Purkinje cell (primary cell): ENCODE measurements around the gene PNLIPRP1. TPM values are rescaled to one million over a fixed set of nuclear protein-coding genes. Genes with fewer than 3 reads are reported as not detected.

Experiments
- polyA plus RNA-seq: library from polyadenylated mRNA; unstranded; fragments of >200 nt; fragmentation: Nextera tagmentation; gene quantifications from 2 replicates; pipeline ENCODE4 v1.2.1, GENCODE V29; 2014

The PNLIPRP1 gene
- not detected in 2 replicates for polyA plus RNA-seq

DNA sequence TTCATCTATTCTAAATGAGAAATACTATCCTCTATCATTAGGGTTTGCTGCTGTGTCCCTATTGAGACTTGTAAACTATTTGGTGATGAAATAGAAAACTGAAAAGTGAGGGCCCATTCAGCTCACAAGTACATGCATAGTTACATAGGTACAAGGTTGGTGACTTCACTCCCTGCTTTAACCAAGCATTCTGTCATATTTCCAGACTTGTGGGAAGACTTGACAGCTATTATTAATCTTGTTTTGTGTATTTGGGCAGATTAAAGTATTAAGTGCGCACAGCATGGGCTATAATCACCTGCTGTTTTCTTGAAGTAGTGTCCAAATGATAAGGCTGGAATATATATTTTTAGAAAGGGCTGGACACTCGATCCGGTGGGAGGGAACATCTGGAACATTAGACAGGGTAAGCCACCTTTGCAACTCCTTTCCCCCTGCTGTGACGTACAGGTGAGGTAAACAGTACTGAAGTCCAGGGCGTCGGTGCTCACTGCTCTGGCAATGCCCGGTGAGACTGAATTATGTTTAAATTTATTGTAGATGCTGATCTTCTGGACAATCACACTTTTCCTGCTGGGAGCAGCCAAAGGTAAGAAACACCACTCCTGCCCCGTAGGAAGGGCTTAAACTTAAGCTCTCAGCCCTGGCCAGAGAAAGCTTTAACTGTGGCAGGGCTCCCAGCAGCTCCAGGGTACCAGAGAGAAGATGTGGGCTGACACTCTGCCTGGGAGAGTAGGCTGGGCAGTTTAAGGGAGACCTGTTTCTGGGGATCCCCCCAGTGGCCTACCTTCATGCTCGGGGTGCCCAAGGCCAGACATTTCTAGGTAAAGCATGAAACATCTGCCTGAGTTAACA is at the start of gene PNLIPRP1:
PNLIPRP1 (plus strand) TSS at position 370 of the 855 bp plus-strand sequence; CDS start at position 541, 171 bp downstream.

GRCh38 chr10:116545756-116546155 is 45.0 kb upstream of the PNLIPRP1 start, which contains the start of gene PNLIP:
PNLIP (plus strand) TSS chr10:116545931; CDS start chr10:116546093, 162 bp downstream.

DNA sequence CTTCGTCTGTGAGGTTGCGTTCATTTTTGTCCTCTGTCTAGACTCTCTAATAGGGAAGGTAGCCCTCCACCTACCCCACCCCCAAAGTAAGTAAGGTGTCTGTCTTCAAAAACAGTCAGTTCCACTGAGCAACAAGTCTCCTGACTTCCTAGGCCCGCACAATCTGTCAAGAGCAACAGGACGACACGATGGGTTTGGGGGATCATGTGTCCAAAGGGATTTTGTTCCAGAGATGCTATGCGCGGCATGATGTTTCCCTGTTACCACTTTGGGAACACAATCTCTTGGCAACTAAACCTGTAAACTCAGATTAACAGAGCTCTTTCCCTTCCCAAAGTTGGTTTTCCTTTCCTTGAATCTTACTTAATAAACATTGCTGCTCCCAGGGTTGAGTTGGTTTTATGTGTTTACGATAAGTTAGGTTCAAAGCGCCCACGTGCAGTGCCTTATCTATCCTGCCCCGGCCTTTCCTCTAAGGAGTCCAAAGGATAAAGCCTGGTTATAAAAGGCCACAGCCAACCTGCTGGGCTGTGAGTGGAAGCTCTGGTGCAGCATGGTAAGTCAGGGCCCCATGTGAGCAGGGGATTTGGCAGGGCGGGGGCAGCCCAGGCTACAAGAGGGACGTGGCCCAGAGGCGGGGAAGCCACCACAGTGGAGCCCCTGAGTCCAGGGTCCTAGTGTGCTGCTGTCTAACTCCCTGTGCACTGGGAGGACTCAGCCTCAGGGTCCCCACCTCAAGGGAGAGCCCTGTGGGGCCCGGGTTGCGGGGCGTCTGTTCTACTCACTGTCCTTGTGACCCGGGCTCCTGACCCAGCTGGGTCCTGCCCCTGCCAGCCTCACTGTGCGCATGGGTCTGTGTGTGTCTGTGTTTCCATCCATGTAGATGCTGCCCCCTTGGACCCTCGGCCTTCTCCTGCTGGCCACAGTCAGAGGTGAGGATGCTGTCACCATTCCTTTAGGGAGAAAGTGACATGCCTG is 30.0 kb downstream of the PNLIPRP1 start, which contains the start of gene PNLIPRP2:
PNLIPRP2 (plus strand) TSS at position 531 of the 978 bp plus-strand sequence.

Other genes starting within 250 kb of the PNLIPRP1 start
- not detected in 2 replicates for gene PNLIPRP3, start 163.1 kb upstream of the PNLIPRP1 start, polyA plus RNA-seq
- not detected in 2 replicates for gene PNLIP, start 45.0 kb upstream of the PNLIPRP1 start, polyA plus RNA-seq
- not detected in 2 replicates for gene PNLIPRP2, start 30.0 kb downstream of the PNLIPRP1 start, polyA plus RNA-seq
- gene HSPA12A, start 151.6 kb downstream of the PNLIPRP1 start, polyA plus RNA-seq, result 58.0 and 62.9 TPM in 2 replicates